NOMO-1 treated with DMSO at 0.1 percent for 48 hours (cell line): Measurements from ENCODE around the gene OR10AG1.

Experiments
- DNase-seq: peaks from one replicate; lab custom pipeline; 2025; ENCODE audit not compliant: unreplicated experiment; lab: John Stamatoyannopoulos, UW

The OR10AG1 gene

GRCh38 chr11:55969845-55970244, at the start of gene OR10AG1:
Gene OR10AG1, minus strand, starts transcription at chr11:55969945. Its CDS starts 38 bp downstream, at chr11:55969907.
- DNase-seq, result no peak

GRCh38 chr11:56013805-56014204, 44.1 kb upstream of the OR10AG1 start:
- DNase-seq, result no peak

- no peak for DNase-seq
Observed at GRCh38 chr11:56010716-56011115, 41.0 kb upstream of the OR10AG1 start.

GRCh38 chr11:55994525-55994924, 24.8 kb upstream of the OR10AG1 start, which contains the start of gene OR5F1:
Gene OR5F1, minus strand, starts transcription at chr11:55994625. Its CDS starts 0 bp downstream, at chr11:55994625.
- DNase-seq, result no peak

- no peak for DNase-seq
Observed at GRCh38 chr11:55970935-55971334, 1.2 kb upstream of the OR10AG1 start.

GRCh38 chr11:55967914-55968313, 1.8 kb downstream of the OR10AG1 start:
- DNase-seq, result no peak

GRCh38 chr11:55966391-55966790, 3.4 kb downstream of the OR10AG1 start:
- DNase-seq, result no peak

GRCh38 chr11:55956521-55956920, 13.2 kb downstream of the OR10AG1 start:
- DNase-seq, result no peak

GRCh38 chr11:55949330-55949729, 20.4 kb downstream of the OR10AG1 start:
- no peak for DNase-seq

- peak; percentile 12 for DNase-seq
Observed at GRCh38 chr11:55942785-55943392, 26.9 kb downstream of the OR10AG1 start.

GRCh38 chr11:55936300-55936699, 33.4 kb downstream of the OR10AG1 start, which contains the start of gene OR5I1:
Gene OR5I1, minus strand, starts transcription at chr11:55936400. Its CDS starts 0 bp downstream, at chr11:55936400.
- DNase-seq, result no peak

GRCh38 chr11:55920537-55920936, 49.2 kb downstream of the OR10AG1 start:
- DNase-seq, result no peak
